GM19455 (cell line): Measurements from ENCODE around the gene RP2.

ENCODE experiments used
- ATAC-seq: cut with Tn5 transposase; IDR thresholded peaks from one replicate; pipeline ENCODE4 v1.9.1; 2021; ENCODE audit not compliant: unreplicated experiment

The RP2 gene

DNA sequence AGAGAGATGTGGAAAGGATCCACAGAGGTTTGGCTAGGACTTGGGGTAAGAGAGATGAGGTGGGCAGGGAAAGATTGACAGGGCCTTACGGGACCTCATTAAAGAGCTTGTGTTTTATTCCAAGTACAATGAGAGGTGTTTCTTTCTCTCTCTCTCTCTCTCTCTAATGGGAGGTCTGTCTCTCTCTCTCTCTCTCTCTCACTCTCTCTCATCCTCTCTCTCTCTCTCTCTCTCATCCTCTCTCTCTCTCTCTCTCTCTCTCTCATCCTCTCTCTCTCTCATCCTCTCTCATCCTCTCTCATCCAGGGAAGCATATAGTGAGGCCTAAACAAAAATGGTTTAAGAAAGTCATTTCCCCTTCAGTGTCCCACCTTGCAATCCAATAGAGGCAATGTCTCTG, 80.8 kb downstream of the RP2 start:
- no peak for ATAC-seq

DNA sequence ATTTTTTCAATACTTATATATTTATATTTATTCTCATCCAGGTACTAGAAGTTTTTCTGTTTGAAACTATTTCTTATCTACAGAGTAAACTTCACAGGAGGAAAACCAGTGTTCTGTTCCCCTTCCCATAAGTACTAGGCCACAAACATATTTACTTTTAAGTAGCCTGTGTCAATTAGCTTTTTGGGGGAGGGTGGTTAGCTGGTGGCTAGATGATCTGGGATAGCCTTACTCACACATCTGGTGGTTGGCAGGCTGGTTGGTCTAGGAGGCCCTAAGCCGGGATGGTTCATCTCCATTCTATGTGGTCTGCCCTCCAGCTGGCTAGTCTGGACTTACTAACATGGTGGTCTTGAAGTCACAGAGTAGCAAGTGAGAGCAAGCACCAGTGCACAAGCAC, 81.6 kb downstream of the RP2 start:
- ATAC-seq = no peak

DNA sequence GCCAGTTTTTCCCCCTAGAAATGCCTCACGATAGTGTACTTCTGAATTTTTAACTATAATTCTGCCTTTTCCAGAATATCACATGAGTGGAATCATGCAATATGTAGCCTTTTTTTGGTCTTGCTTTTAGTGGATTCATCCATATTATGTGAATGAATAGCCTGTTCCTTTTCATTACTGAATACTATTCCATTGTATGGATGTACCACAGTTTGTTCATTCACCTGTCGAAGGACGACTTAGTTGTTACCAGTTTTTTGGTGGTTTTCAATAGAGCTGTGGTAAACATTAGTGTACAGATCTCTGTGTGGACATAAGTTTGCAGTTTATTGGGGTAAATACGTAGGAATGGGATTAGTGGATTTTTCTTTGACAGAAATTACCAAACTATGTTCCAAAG, 83.4 kb downstream of the RP2 start:
- no peak for ATAC-seq

DNA sequence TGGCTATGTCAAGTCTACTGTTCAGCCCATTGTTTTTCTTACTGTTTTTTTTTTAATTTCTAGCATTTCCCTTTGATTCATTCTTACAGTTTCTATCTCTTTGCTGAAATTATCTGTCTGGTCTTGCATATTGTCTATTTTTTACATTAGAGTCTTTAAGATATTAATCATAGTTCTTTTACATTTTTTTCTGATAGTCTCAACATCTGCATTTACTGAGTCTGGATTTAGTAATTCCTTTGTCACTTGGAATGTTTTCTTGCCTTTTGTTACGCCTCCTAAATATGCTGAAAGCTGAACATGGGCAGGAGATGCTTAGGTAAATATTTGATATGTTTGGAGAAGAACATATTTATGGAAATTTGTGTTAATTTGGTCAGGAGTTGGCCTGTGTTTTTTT, 85.8 kb downstream of the RP2 start:
- ATAC-seq = no peak

DNA sequence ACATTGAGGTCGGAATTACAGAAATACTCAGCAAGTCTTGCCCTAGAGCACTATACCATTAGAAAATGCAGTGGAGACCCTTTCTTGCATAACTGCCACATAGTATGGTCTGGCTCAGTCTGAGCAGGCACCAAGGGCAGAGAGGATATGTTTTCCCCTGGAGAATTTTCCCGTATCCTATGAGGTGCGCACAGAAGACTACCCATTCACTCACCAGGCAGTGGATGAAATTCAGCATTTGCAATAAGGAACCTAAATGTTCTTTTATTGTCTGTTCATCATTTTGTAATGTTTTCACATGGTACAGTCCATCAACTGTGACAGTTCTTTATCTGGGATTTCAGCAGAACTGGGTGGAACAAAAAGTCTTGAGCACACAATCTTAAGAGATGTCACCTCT, 90.9 kb downstream of the RP2 start:
- no peak for ATAC-seq

- no peak for ATAC-seq
Observed at GRCh38 chrX:46929439-46930261, 92.8 kb downstream of the RP2 start.
